Measurements from ENCODE around the gene PHAX. TPM values are rescaled to one million over a fixed set of nuclear protein-coding genes. Genes with fewer than 3 reads are reported as not detected.
"Not testable (repeated sequence)": the region's sequence is repeated elsewhere in the genome, so short reads cannot be mapped to it uniquely, and the experiment has no call there.

PHAX gene
- total and polyA plus RNA-seq, 10 of the 15 experiments (the other 5 are each of a cell fraction or from before 2014, with no cell fraction given): 28.2 to 88.7 (median 60.3) TPM

DNA sequence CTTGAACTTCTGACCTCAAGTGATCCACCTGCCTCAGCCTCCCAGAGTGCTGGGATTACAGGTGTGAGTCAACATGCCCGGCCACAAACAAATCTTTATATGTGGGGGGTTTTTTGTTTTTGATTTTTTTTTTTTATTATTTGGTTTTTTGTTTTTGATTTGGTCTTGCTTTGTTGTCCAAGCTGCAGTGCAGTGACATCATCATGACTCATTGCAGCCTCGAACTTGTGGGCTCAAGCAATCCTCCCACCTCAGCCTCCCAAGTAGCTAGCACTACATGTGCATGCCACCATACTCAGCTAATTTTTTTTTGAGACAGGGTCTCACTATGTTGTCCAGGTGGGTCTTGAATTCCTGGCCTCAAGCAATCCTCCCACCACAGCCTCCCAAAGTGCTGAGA is 48.1 kb upstream of the PHAX start:
- POLR2A ChIA-PET: no interaction called here
- no peaks in the 10 kb centered on the region for H3K4me1 ChIP-seq (ENCODE audit: control insufficient read depth, insufficient read depth, low read length)
- H3K36me3 ChIP-seq (ENCODE audit: control insufficient read depth in 2 of 2, insufficient read depth in 2 of 2, low read length in 1 of 2): no peaks in the 10 kb centered on the region
- in situ Hi-C loops (cut with MboI) (no loop called here), intact Hi-C loops (cut with micrococcal nuclease; ENCODE audit: unreplicated experiment) (no loop called here)
- no peaks in the 10 kb centered on the region for H3K79me2 ChIP-seq (ENCODE audit: control insufficient read depth, insufficient read depth, low read length)
- no TSS peak for BruUV-seq (replicated peaks)
- RAD21 ChIA-PET (ENCODE audit: unreplicated experiment): no interaction called here
- CTCF ChIA-PET: no interaction called here
- no peaks in the 10 kb centered on the region for H3K9me3 ChIP-seq (replicated peaks; ENCODE audit: control insufficient read depth, insufficient read depth, low read length)
- TF ChIP-seq FOS (IDR thresholded peaks at IDR 0.05; ENCODE audit: borderline replicate concordance, extremely low read depth, insufficient read length): no peak
- no peak for TF ChIP-seq NFIC (IDR thresholded peaks at IDR 0.05; ENCODE audit: low read depth, low read length)
- no peak for TF ChIP-seq KDM1A (IDR thresholded peaks at IDR 0.05; ENCODE audit: borderline replicate concordance)
- TF ChIP-seq RBBP5 (conservative IDR thresholded peaks at IDR 0.05): no peak
- no peak for TF ChIP-seq BACH1 (IDR thresholded peaks at IDR 0.05; ENCODE audit: borderline replicate concordance)
- no peak for TF ChIP-seq CBX5 (IDR thresholded peaks at IDR 0.05; ENCODE audit: low read depth)
- ATAC-seq (no peak), FAIRE-seq (no peak), DNase-seq (ENCODE audit: low read depth, low spot score) (no peak)
- H3K4me3 ChIP-seq: no peak overlapping the region
- H4K20me1 ChIP-seq (ENCODE audit: control insufficient read depth, insufficient read depth): no peaks in the 10 kb centered on the region
- H3K27me3 ChIP-seq (replicated peaks in 1 of 2; ENCODE audit: control insufficient read depth in 2 of 2, insufficient read depth in 2 of 2, low read length in 1 of 2): no peaks in the 10 kb centered on the region
- SMC1A ChIA-PET (ENCODE audit: uncharacterized antibody, unreplicated experiment): interaction anchor here (0.7 kb wide), 1 partner anchor 1019 kb away, joined by 3 read pairs; no protein-coding TSS in a partner anchor
- WGBS (ENCODE audit: insufficient coverage, insufficient replicate concordance, low lambda C conversion rate, missing lambda C conversion rate): 0% methylated on average over 2 of the region's 2 CpGs
- no peak overlapping the region for H3K9ac ChIP-seq (ENCODE audit: control insufficient read depth, insufficient read depth, low read length)
- H2AFZ ChIP-seq (ENCODE audit: control insufficient read depth, low read depth, low read length): no peak overlapping the region
- H3K27ac ChIP-seq (ENCODE audit: control insufficient read depth, insufficient read depth): no peak overlapping the region
- H3K4me2 ChIP-seq (ENCODE audit: control insufficient read depth, insufficient read depth): no peak overlapping the region

DNA sequence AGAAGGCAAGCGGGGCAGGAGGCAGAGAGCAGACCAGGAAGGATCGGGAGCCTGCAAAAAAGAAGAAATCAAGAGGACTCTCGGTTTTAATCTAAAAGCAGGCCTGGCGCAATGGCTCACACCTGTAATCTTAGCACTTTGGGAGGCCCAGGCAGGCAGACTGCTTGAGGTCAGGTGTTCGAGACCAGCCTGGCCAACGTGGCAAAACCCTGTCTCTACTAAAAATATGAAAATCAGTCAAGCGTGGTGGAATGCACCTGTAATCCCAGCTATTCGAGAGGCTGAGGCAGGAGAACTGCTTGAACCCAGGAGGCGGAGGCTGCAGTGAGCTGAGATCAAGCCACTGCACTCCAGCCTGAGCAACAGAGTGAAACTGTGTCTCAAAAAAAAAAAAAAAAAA is 45.6 kb upstream of the PHAX start:
- in situ Hi-C loops (cut with MboI); H3K36me3 ChIP-seq (ENCODE audit: control insufficient read depth in 2 of 2, insufficient read depth in 2 of 2, low read length in 1 of 2); RAD21 ChIA-PET (ENCODE audit: unreplicated experiment); H3K9me3 ChIP-seq (replicated peaks; ENCODE audit: control insufficient read depth, insufficient read depth, low read length); BruUV-seq (replicated peaks); H3K9ac ChIP-seq (ENCODE audit: control insufficient read depth, insufficient read depth, low read length); intact Hi-C loops (cut with micrococcal nuclease; ENCODE audit: unreplicated experiment); H3K4me3 ChIP-seq; FAIRE-seq; H3K27me3 ChIP-seq (replicated peaks in 1 of 2; ENCODE audit: control insufficient read depth in 2 of 2, insufficient read depth in 2 of 2, low read length in 1 of 2); H3K4me1 ChIP-seq (ENCODE audit: control insufficient read depth, insufficient read depth, low read length); H4K20me1 ChIP-seq (ENCODE audit: control insufficient read depth, insufficient read depth); ATAC-seq; SMC1A ChIA-PET (ENCODE audit: uncharacterized antibody, unreplicated experiment); H3K79me2 ChIP-seq (ENCODE audit: control insufficient read depth, insufficient read depth, low read length); POLR2A ChIA-PET; H3K4me2 ChIP-seq (ENCODE audit: control insufficient read depth, insufficient read depth); H2AFZ ChIP-seq (ENCODE audit: control insufficient read depth, low read depth, low read length); H3K27ac ChIP-seq (ENCODE audit: control insufficient read depth, insufficient read depth); DNase-seq (ENCODE audit: low read depth, low spot score); CTCF ChIA-PET: not testable (repeated sequence)
- 39% methylated on average over 9 of the region's 9 CpGs for WGBS (ENCODE audit: insufficient coverage, insufficient replicate concordance, low lambda C conversion rate, missing lambda C conversion rate)

Measured in GM12878 (cell line).